ENCODE data around the gene ESX1.

DNA sequence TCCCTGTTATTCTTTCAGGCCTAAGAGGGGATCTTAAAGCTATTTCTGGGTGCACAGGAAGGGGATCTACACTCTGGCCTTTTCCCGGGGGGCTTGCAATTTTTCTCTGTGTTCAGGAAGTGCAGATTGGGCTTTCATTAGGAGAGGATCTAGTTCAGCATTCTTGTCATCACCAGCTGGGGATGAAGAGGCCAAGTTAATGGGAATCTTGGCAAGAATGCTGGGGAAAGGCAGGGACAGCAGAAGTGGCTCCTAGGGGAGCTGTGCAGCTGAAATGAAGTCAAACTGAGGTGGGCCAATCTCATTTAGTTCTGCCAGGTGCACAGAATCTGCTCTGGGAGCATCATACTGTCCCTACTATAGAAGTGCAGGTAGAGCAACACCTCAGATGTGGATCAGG lies 40.9 kb upstream of the ESX1 start:
- no peak for TF ChIP-seq EZH2 (IDR thresholded peaks at IDR 0.05)
- TF ChIP-seq POLR2AphosphoS5 (IDR thresholded peaks at IDR 0.05; ENCODE audit: borderline replicate concordance, low read depth, low read length) = no peak

Measured in SK-N-MC (cell line).